Erythroblast (primary cell): ENCODE measurements around the gene GTF2I.

Experiments
- GATA1 ChIP-seq: IDR thresholded peaks from 2 replicates; pipeline ENCODE4 v1.6.1; 2011; ENCODE audit warnings: low read depth, mild to moderate bottlenecking, control low read depth, low read length, moderate library complexity
- POLR2A ChIP-seq: IDR thresholded peaks from 2 replicates; pipeline ENCODE4 v1.6.1; 2011; ENCODE audit warnings: mild to moderate bottlenecking, low read length

GRCh38 chr7:74653686-74654181 lies 3.8 kb upstream of the GTF2I start:
- TF ChIP-seq POLR2A (no peak), GATA1 (no peak)
